Activated CD4-positive, alpha-beta T cell treated with anti-CD3 and anti-CD28 coated beads for 4 hours (primary cell): Measurements from ENCODE around the gene PDCD10.

Source experiments
- DNase-seq, 2 donors: peaks; one replicate each; pipeline ENCODE4 v3.0.0-alpha.2; 2020

Gene PDCD10

GRCh38 chr3:167734498-167735232 is at the start of gene PDCD10:
TSS of gene PDCD10 (minus strand) at chr3:167734892. CDS start at chr3:167720157, 14,735 bp downstream.
- DNase-seq = peak; percentile 96

GRCh38 chr3:167783781-167784180 is 49.1 kb upstream of the PDCD10 start:
- DNase-seq = no peak

GRCh38 chr3:167780214-167780883 is 45.7 kb upstream of the PDCD10 start:
- no peak for DNase-seq

- no peak for DNase-seq
These were observed 42.7 kb upstream of the PDCD10 start for GRCh38 chr3:167777356-167777755.

- DNase-seq = no peak
These were observed 41.5 kb upstream of the PDCD10 start for GRCh38 chr3:167776066-167776685.

GRCh38 chr3:167773584-167773983 is 38.9 kb upstream of the PDCD10 start:
- DNase-seq = no peak

- no peak for DNase-seq
These were observed 38.3 kb upstream of the PDCD10 start for GRCh38 chr3:167772992-167773391.

GRCh38 chr3:167762296-167762695 is 27.6 kb upstream of the PDCD10 start:
- no peak for DNase-seq

GRCh38 chr3:167761302-167761701 is 26.6 kb upstream of the PDCD10 start:
- no peak for DNase-seq

- no peak for DNase-seq
These were observed 19.4 kb upstream of the PDCD10 start for GRCh38 chr3:167754049-167754448.

- DNase-seq = peak in 1 of 2 donors; percentile 2
These were observed 15.7 kb upstream of the PDCD10 start for GRCh38 chr3:167750272-167750971.

- DNase-seq = no peak
These were observed 15.0 kb upstream of the PDCD10 start for GRCh38 chr3:167749728-167750127.

- DNase-seq = no peak
These were observed 14.5 kb upstream of the PDCD10 start for GRCh38 chr3:167749209-167749608.

GRCh38 chr3:167743799-167744198 is 9.1 kb upstream of the PDCD10 start:
- DNase-seq = no peak

GRCh38 chr3:167742338-167742737 is 7.6 kb upstream of the PDCD10 start:
- no peak for DNase-seq

- DNase-seq = peak in 1 of 2 donors; percentile 20
These were observed 6.4 kb upstream of the PDCD10 start for GRCh38 chr3:167740961-167741587.

- no peak for DNase-seq
These were observed 4.6 kb upstream of the PDCD10 start for GRCh38 chr3:167739190-167739810.

GRCh38 chr3:167738037-167738436 is 3.3 kb upstream of the PDCD10 start:
- DNase-seq = no peak

GRCh38 chr3:167736997-167737396 is 2.3 kb upstream of the PDCD10 start:
- DNase-seq = no peak

- no peak for DNase-seq
These were observed 1.6 kb upstream of the PDCD10 start for GRCh38 chr3:167736264-167736787.

- DNase-seq = peak; percentile 65 to 70
These were observed 794 bp upstream of the PDCD10 start, which contains the start of gene SERPINI1 for GRCh38 chr3:167735233-167736138. TSS of gene SERPINI1 (plus strand) at chr3:167735721. CDS start at chr3:167789129, 53,408 bp downstream.
